ENCODE data around the gene MAD1L1. TPM values are rescaled to one million over a fixed set of nuclear protein-coding genes. Genes with fewer than 3 reads are reported as not detected.
"Not testable (repeated sequence)": the region's sequence is repeated elsewhere in the genome, so short reads cannot be mapped to it uniquely, and the experiment has no call there.

Gene MAD1L1
- total and polyA plus RNA-seq, 2 experiments from 2014 or later = 38.2 to 69.8 TPM

GRCh38 chr7:1824151-1824881 lies 408.4 kb downstream of the MAD1L1 start:
- H3K36me3 ChIP-seq (ENCODE audit: low read depth); DNase-seq; H3K79me2 ChIP-seq (ENCODE audit: insufficient read depth); H2AFZ ChIP-seq; H3K9ac ChIP-seq; H3K4me2 ChIP-seq (ENCODE audit: unreplicated experiment); in situ Hi-C loops (cut with MboI); H4K20me1 ChIP-seq (ENCODE audit: insufficient read depth); H3K27ac ChIP-seq; H3F3A ChIP-seq (ENCODE audit: insufficient read depth); H3K4me1 ChIP-seq (ENCODE audit: insufficient read depth); H3K9me3 ChIP-seq (ENCODE audit: low read depth); H3K27me3 ChIP-seq (replicated peaks; ENCODE audit: insufficient read depth); H3K9me2 ChIP-seq (ENCODE audit: insufficient read depth); H3K4me3 ChIP-seq: not testable (repeated sequence)
- 89 to 93% methylated on average over 23 to 35 of the region's 35 CpGs for WGBS, 2 experiments (ENCODE audit: low coverage in 1 of 2, low lambda C conversion rate in 2 of 2, missing lambda C conversion rate in 2 of 2)

- no peak overlapping the region for H3K9ac ChIP-seq
- H3K27ac ChIP-seq = no peak overlapping the region
- no peaks in the 10 kb centered on the region for H3K27me3 ChIP-seq (replicated peaks; ENCODE audit: insufficient read depth)
- no peak overlapping the region for H3K4me3 ChIP-seq
- H3K4me2 ChIP-seq (ENCODE audit: unreplicated experiment) = no peak overlapping the region
- H3F3A ChIP-seq (ENCODE audit: insufficient read depth) = no peaks in the 10 kb centered on the region
- in situ Hi-C loops (cut with MboI) = no loop called here
- no peaks in the 10 kb centered on the region for H3K4me1 ChIP-seq (ENCODE audit: insufficient read depth)
- no peaks in the 10 kb centered on the region for H4K20me1 ChIP-seq (ENCODE audit: insufficient read depth)
- WGBS, 2 experiments (ENCODE audit: low coverage in 1 of 2, low lambda C conversion rate in 2 of 2, missing lambda C conversion rate in 2 of 2) = 93 to 95% methylated on average over 19 to 24 of the region's 24 CpGs
- H2AFZ ChIP-seq = no peak overlapping the region
- H3K9me3 ChIP-seq (ENCODE audit: low read depth) = no peaks in the 10 kb centered on the region
- no peaks in the 10 kb centered on the region for H3K9me2 ChIP-seq (ENCODE audit: insufficient read depth)
- H3K36me3 ChIP-seq (ENCODE audit: low read depth) = no peaks in the 10 kb centered on the region
- no peaks in the 10 kb centered on the region for H3K79me2 ChIP-seq (ENCODE audit: insufficient read depth)
- DNase-seq = no peak
- no peak for TF ChIP-seq EZH2 (IDR thresholded peaks at IDR 0.05; ENCODE audit: insufficient read depth, poor library complexity, severe bottlenecking)
- TF ChIP-seq EZH2phosphoT487 (IDR thresholded peaks at IDR 0.05; ENCODE audit: insufficient read depth, low read depth) = no peak
Observed at GRCh38 chr7:1823376-1824150, 409.2 kb downstream of the MAD1L1 start.

- Histone ChIP-seq H3K9me3 (ENCODE audit: low read depth) (no peaks in the 10 kb centered on the region), H3K9me2 (ENCODE audit: insufficient read depth) (no peaks in the 10 kb centered on the region), H3K79me2 (ENCODE audit: insufficient read depth) (no peaks in the 10 kb centered on the region), H3K27ac (no peak overlapping the region), H3K36me3 (ENCODE audit: low read depth) (no peaks in the 10 kb centered on the region), H3K9ac (no peak overlapping the region), H4K20me1 (ENCODE audit: insufficient read depth) (no peaks in the 10 kb centered on the region), H3K4me3 (no peak overlapping the region), H3F3A (ENCODE audit: insufficient read depth) (no peaks in the 10 kb centered on the region), H3K4me2 (ENCODE audit: unreplicated experiment) (no peak overlapping the region), H3K4me1 (ENCODE audit: insufficient read depth) (no peaks in the 10 kb centered on the region), H2AFZ (no peak overlapping the region), H3K27me3 (replicated peaks; ENCODE audit: insufficient read depth) (no peaks in the 10 kb centered on the region)
- WGBS, 2 experiments (ENCODE audit: low coverage in 1 of 2, low lambda C conversion rate in 2 of 2, missing lambda C conversion rate in 2 of 2) = 94 to 97% methylated on average over 25 to 26 of the region's 26 CpGs
- no peak for DNase-seq
- no peak for TF ChIP-seq EZH2 (IDR thresholded peaks at IDR 0.05; ENCODE audit: insufficient read depth, poor library complexity, severe bottlenecking)
- no peak for TF ChIP-seq EZH2phosphoT487 (IDR thresholded peaks at IDR 0.05; ENCODE audit: insufficient read depth, low read depth)
- in situ Hi-C loops (cut with MboI) = no loop called here
Observed at GRCh38 chr7:1819259-1819841, 413.4 kb downstream of the MAD1L1 start.

- Histone ChIP-seq H3K4me2 (ENCODE audit: unreplicated experiment) (no peak overlapping the region), H3K9me3 (ENCODE audit: low read depth) (no peaks in the 10 kb centered on the region), H3K79me2 (ENCODE audit: insufficient read depth) (no peaks in the 10 kb centered on the region), H3K36me3 (ENCODE audit: low read depth) (no peaks in the 10 kb centered on the region), H2AFZ (no peak overlapping the region), H3K9ac (no peak overlapping the region), H3K4me3 (no peak overlapping the region), H3F3A (ENCODE audit: insufficient read depth) (no peaks in the 10 kb centered on the region), H3K27me3 (replicated peaks; ENCODE audit: insufficient read depth) (no peaks in the 10 kb centered on the region), H4K20me1 (ENCODE audit: insufficient read depth) (no peaks in the 10 kb centered on the region), H3K27ac (no peak overlapping the region), H3K9me2 (ENCODE audit: insufficient read depth) (no peaks in the 10 kb centered on the region), H3K4me1 (ENCODE audit: insufficient read depth) (no peaks in the 10 kb centered on the region)
- TF ChIP-seq EZH2 (IDR thresholded peaks at IDR 0.05; ENCODE audit: insufficient read depth, poor library complexity, severe bottlenecking) = no peak
- no peak for TF ChIP-seq EZH2phosphoT487 (IDR thresholded peaks at IDR 0.05; ENCODE audit: insufficient read depth, low read depth)
- no peak for DNase-seq
- in situ Hi-C loops (cut with MboI) = no loop called here
- WGBS, 2 experiments (ENCODE audit: low coverage in 1 of 2, low lambda C conversion rate in 2 of 2, missing lambda C conversion rate in 2 of 2) = 80 to 86% methylated on average over 27 of the region's 28 CpGs
Observed at GRCh38 chr7:1818575-1819258, 414.0 kb downstream of the MAD1L1 start.
